Endometrial microvascular endothelial cells (primary cell): Measurements from ENCODE around the gene PIM3. TPM values are rescaled to one million over a fixed set of nuclear protein-coding genes. Genes with fewer than 3 reads are reported as not detected.

Source experiments
- in situ Hi-C: cut with HindIII; loops from 2 replicates; pipeline ENCODE4 v1.10.0; 2017; ENCODE audit warnings: low sequenced_read_pairs, low pct_unique_long_range_greater_than_20kb; ENCODE audit errors: inconsistent ontology term
- total RNA-seq: library from RNA; depleted of rRNA; stranded (reverse); fragments of >200 nt; gene quantifications from one replicate; pipeline ENCODE4 v1.2.3, GENCODE V29; 2015; ENCODE audit errors: inconsistent ontology term

The PIM3 gene
- 45.4 TPM for total RNA-seq

GRCh38 chr22:49960159-49961004 is at the start of gene PIM3:
PIM3 (plus strand) TSS chr22:49960772; CDS start chr22:49960948, 176 bp downstream.
- in situ Hi-C loops = no loop called here

GRCh38 chr22:49911881-49912625 is 48.5 kb upstream of the PIM3 start:
- in situ Hi-C loops = loop anchor here (25.0 kb wide), 1 partner anchor 125 kb away; no protein-coding TSS in a partner anchor

- in situ Hi-C loops = loop anchor here (25.0 kb wide), 1 partner anchor 126 kb away; no protein-coding TSS in a partner anchor
Observed at GRCh38 chr22:49913026-49913425, 47.5 kb upstream of the PIM3 start.

GRCh38 chr22:49913446-49913845 is 47.1 kb upstream of the PIM3 start:
- in situ Hi-C loops = loop anchor here (25.0 kb wide), 1 partner anchor 126 kb away; no protein-coding TSS in a partner anchor

GRCh38 chr22:49914256-49914655 is 46.3 kb upstream of the PIM3 start:
- in situ Hi-C loops = loop anchor here (25.0 kb wide), 1 partner anchor 127 kb away; no protein-coding TSS in a partner anchor

- in situ Hi-C loops = loop anchor here (25.0 kb wide), 1 partner anchor 128 kb away; no protein-coding TSS in a partner anchor
Observed at GRCh38 chr22:49915610-49916009, 45.0 kb upstream of the PIM3 start.

- in situ Hi-C loops = loop anchor here (25.0 kb wide), 1 partner anchor 130 kb away; no protein-coding TSS in a partner anchor
Observed at GRCh38 chr22:49916831-49917230, 43.7 kb upstream of the PIM3 start.

GRCh38 chr22:49917974-49918910 is 42.3 kb upstream of the PIM3 start, which contains the start of the genes ALG12 and CRELD2:
ALG12 (minus strand) TSS chr22:49918438; CDS start chr22:49913765, 4,673 bp downstream.
CRELD2 (plus strand) TSS chr22:49918634; CDS start chr22:49918770, 136 bp downstream.
- in situ Hi-C loops = loop anchor here (25.0 kb wide), 1 partner anchor 131 kb away; no protein-coding TSS in a partner anchor

- in situ Hi-C loops = loop anchor here (25.0 kb wide), 1 partner anchor 132 kb away; no protein-coding TSS in a partner anchor
Observed at GRCh38 chr22:49918911-49919881, 41.4 kb upstream of the PIM3 start.

GRCh38 chr22:49920859-49921258 is 39.7 kb upstream of the PIM3 start:
- in situ Hi-C loops = loop anchor here (25.0 kb wide), 1 partner anchor 134 kb away; no protein-coding TSS in a partner anchor

GRCh38 chr22:49921508-49922278 is 38.9 kb upstream of the PIM3 start:
- in situ Hi-C loops = loop anchor here (25.0 kb wide), 1 partner anchor 134 kb away; no protein-coding TSS in a partner anchor

- in situ Hi-C loops = loop anchor here (25.0 kb wide), 1 partner anchor 135 kb away; no protein-coding TSS in a partner anchor
Observed at GRCh38 chr22:49922484-49922883, 38.1 kb upstream of the PIM3 start.

GRCh38 chr22:49922926-49923325 is 37.6 kb upstream of the PIM3 start:
- in situ Hi-C loops = loop anchor here (25.0 kb wide), 1 partner anchor 136 kb away; no protein-coding TSS in a partner anchor

GRCh38 chr22:49923445-49923844 is 37.1 kb upstream of the PIM3 start:
- in situ Hi-C loops = loop anchor here (25.0 kb wide), 1 partner anchor 136 kb away; no protein-coding TSS in a partner anchor

GRCh38 chr22:49924113-49924833 is 36.3 kb upstream of the PIM3 start:
- in situ Hi-C loops = loop anchor here (25.0 kb wide), 1 partner anchor 137 kb away; no protein-coding TSS in a partner anchor
